NCI-H446 treated with DMSO at 0.1 percent for 48 hours (cell line): ENCODE data around the gene MARVELD1.
"Not testable (repeated sequence)": the region's sequence is repeated elsewhere in the genome, so short reads cannot be mapped to it uniquely, and the experiment has no call there.

Experiments used
- DNase-seq: peaks from one replicate; lab custom pipeline; 2025; lab: John Stamatoyannopoulos, UW

The MARVELD1 gene

DNA sequence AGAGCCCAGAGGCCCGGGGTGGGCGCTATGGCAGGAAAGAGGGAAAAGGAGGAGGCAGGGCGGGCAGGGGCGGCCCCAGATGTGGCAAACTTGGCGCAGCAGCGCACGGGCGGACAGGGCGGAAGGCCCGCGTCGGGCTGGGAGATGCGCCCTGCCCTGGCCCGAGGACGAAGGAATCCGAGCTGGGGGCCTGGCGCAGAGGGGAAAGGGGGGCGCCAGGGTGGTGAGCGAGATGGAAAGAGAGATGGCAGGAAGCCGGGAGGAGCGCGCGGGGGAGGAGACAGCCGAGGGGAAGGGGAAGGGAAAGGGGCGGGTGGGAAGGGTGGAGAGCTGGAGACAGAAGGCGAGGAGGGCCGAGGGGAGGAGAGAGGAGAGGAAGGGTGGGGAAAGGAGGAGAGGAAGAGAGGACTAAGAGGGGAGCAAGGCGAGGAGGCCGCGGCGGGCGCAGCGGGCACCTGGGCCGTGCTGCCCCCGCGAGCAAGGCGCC lies at the start of gene MARVELD1:
MARVELD1 (plus strand) TSS at position 392 of the 487 bp plus-strand sequence. CDS start 147 bp downstream, outside the sequence.
- no peak for DNase-seq

DNA sequence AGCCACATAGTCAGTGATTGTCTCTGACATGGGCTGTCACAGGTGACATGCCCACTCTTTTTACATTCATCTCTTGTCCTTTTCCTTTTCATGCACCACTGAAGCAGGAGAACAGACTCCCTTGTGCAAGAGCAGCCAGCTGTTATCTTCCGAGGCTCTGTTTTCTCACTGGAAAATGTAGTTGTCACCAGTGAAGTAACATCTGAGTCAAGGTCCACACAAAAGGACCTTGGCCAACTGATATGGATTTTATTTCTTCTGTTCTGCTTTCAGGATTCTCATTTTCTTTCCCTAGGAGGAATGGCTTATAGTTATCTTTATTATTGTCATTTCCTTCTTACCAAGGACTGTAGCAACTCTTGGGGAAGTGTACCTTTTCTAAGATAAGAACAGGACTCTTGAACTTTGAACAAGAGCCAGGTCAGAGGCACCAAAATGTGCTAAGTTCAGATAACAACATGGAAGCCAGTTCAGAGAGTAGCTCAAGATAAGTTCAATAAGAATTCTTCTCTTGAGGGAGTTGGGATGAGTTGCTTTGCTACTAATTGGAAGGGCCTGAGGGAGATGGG lies 49.2 kb upstream of the MARVELD1 start:
- DNase-seq: no peak

GRCh38 chr10:97666992-97667391 lies 46.5 kb upstream of the MARVELD1 start:
- no peak for DNase-seq

DNA sequence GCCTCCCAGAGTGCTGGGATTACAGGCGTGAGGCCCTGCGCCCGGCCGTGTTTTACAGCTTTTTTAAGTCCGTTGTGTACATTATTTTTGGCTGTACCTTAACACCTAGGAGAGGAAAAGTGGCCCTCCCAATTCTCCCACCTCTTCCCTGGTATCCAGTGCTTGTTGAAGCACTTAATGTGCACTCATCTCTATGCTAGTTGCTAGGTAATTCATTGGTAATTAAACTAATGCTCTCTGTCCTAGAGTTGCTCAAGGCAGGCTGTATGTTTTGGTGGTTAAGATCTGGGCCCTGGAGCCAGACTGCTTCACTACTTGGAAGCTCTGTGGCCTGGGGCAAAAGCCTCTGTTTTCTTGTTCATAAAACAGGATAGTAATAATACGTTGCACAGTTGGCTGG lies 46.1 kb upstream of the MARVELD1 start:
- DNase-seq: no peak

- no peak for DNase-seq
These were observed 44.0 kb upstream of the MARVELD1 start for GRCh38 chr10:97669571-97669970.

DNA sequence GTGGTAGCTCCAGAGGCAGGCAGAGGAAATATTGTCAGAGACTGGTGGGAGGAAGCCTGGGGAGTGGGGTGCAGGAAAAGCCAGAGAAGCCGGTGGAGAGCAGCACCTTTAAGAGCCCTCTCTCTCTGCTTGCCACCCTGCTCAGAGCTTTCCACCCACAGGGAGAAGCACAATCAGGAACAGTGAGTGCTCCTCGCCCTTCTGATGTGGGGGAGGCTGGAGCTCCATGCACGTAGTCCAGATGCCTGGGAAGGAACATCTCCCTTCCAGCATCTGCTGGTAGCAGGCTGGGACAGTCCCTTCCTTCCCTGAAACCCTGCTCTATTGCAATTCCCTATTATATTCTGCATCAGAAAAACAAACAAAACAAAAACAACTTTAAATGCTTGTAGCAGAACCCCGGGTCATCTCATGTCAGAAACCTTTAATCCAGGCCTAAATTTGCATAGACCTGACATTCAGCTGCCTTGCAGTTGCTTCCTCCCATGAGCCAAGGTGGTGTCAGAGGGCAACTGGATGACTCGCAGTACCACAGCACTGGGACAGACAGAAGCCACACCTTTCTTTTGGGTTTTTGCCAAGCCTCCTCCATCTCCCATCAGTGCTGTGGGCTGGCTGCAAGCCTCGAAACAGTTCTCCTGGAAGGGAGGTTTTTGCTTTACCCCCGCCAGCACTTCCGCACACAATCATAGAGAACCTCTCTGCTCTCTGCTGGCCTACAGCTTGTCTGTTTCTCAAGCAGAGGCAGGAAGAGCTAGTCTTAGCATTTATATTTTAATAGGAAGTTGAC lies 39.6 kb upstream of the MARVELD1 start:
- DNase-seq: no peak

DNA sequence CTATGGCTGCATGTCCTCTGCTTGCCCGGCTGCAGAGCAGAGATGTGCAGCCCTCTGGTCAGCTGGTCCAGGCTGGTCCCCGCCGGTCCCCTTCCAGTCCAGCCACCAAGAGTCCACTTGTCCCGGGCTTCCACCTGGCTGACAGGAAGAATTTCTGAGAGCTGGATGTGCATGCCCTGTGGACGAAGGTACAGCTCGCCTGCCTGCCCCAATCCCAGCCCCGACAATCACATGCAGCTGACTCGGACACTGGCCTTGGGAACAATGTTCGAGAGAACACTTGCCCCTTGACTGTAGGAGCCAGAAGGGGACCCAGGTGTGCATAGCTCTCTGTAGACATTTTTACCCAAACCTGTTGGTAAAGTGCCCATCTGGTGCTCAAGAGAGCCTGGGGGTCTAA lies 38.3 kb upstream of the MARVELD1 start:
- no peak for DNase-seq

DNA sequence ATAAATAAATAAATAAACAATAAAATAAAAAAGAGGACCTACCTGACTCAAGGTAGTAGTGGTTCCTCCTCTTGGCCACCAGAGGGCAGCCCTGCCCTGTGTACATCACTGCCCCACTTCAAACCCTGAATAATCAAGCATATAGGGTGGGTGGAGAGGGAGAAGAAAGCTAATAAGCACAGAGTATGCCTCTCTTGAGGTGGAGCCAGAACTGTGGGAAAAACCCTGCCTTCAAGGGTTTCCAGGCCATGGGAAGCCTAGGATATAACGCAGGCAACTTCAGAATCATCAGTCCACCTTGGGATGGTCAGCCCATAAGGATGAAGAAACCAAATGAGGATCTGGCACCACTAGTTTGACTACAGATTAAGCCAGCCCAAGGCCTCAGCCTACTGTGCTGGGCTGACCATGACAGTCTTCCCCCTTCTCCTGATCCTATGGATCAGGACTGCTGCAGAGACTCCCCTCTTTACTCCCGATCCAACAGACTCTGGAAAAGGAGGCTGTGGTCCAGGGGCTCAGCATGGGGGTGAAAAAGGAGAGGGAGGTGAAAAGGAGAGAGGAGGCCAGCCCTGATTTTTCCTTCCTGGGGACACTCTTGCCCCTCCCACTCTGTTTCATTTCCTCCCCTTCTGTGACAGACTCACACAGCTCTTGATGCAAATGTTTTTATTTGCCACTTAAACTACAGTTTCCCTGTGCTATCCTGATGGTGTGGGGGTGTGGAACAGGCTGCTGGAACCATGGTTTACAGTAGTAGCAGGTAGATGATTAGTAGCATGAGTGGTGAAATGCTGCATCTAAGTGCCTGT lies 36.6 kb upstream of the MARVELD1 start:
- no peak for DNase-seq

- no peak for DNase-seq
These were observed 33.9 kb upstream of the MARVELD1 start for GRCh38 chr10:97679594-97679993.

DNA sequence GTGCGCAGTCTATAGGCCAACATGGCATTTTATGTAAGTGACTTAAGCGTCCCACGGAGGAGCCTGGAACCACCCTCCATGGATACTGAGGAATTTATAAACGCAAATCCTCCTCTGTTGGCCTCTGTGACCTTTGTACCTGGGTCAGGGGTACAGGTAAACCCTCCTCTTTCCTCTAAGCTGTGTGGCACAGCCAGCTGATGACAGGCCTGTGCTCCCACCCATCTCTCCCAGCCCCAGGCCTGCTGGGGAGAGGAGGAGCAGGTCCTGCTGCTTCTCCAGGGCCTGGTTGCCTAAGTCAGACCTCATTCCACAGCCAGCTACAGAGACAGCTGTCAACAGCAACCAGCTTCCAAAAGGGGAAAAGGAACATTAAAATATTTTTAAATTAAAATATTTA lies 31.5 kb upstream of the MARVELD1 start:
- DNase-seq: no peak

DNA sequence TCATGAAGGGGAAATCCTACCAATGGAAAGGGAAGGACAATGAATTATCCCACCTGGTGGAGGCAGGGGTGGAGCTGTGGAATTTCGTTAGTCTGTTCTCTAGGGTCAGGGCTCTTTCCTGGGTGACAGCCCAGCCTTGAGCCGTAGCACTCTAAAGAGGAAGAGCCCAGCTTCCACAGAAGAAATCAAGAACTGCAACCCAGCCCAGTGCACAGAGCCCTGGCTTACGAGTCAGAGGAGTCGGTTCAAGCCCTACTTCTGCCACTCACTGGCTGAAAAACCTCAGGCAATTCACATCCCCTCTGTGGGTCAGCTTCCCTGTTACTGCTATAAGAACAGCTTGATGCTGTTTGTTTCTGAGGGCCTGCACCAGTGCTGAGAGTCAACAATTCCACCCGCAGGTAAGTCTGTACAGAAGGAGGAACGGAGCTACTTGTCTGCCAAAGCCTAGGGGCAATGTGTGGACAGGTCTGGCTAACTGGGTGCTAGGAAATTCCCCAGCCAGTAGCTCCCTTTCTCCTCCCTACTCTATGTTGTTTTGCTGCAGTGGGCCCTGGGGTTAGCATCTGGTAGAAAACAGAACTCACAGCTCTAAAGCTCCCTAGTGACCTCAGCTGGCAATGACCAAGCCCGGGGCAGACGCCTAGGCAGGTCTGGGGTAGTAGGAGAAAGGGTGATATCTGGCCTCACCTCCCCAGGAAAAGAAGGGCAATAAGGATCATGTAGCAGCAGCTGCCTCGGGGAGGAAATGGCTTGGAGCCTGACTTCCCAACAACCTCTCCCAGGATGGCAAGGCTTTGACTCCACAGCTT lies 29.8 kb upstream of the MARVELD1 start:
- DNase-seq: no peak

- DNase-seq: not testable (repeated sequence)
These were observed 29.2 kb upstream of the MARVELD1 start for GRCh38 chr10:97684368-97684713.

- no peak for DNase-seq
These were observed 28.6 kb upstream of the MARVELD1 start for GRCh38 chr10:97684866-97685394.

DNA sequence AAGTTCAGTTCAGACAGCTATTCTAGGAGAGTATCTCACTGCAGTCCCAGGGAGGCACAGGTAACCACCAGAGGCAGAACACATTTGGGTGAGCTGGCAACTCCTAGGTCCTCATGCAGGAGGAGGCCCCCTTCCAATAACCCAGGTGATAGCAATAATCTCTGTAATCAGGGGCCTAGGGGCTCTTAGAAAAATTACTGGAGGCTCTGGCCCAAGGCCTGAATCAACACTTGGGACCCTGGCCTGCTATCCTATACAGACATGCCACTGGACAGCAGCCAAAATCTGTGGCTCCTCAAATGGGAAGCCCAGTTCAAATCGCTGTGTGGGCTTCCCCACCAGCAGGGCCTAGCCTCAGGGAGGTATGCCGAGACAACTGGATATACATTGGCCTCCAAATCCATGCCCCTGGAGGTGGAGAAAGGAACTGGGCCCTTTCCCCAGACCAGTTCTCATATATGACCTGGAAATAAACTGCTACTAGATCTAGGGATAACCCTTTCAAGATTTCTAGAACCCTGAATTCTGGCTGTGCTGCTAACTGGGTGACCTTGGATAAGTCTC lies 28.1 kb upstream of the MARVELD1 start:
- DNase-seq: no peak

DNA sequence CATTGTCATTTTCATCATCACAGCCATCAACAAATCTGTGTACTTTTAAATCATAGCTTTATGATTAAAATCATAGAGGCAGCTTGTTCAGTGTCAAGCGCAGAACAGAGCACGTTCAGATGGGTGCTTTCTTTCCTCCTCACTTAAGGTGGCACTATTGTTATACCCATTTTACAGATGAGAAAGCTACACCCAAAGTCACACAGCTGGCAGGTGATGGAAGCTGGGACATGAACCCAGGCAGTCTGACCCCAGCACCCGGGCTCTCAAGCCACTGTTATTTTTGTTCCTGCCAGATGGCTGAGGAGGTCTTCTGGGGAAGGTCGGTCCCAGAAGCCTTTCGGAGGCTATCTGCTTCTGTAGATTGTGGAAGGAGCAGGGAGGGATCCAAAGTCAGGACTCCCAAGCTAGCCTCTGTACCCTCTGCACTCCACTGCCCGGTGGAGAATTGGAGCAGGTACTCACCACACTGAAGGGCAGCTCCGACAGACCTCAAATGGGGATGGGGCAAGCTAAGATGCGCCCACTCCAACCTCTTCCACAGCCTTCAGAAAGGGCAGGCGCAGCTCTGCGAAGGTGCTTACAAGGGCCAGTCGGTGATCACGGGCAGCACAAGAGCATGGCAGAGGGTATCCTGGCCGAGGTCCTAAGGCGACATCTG lies 27.1 kb upstream of the MARVELD1 start:
- DNase-seq: no peak

DNA sequence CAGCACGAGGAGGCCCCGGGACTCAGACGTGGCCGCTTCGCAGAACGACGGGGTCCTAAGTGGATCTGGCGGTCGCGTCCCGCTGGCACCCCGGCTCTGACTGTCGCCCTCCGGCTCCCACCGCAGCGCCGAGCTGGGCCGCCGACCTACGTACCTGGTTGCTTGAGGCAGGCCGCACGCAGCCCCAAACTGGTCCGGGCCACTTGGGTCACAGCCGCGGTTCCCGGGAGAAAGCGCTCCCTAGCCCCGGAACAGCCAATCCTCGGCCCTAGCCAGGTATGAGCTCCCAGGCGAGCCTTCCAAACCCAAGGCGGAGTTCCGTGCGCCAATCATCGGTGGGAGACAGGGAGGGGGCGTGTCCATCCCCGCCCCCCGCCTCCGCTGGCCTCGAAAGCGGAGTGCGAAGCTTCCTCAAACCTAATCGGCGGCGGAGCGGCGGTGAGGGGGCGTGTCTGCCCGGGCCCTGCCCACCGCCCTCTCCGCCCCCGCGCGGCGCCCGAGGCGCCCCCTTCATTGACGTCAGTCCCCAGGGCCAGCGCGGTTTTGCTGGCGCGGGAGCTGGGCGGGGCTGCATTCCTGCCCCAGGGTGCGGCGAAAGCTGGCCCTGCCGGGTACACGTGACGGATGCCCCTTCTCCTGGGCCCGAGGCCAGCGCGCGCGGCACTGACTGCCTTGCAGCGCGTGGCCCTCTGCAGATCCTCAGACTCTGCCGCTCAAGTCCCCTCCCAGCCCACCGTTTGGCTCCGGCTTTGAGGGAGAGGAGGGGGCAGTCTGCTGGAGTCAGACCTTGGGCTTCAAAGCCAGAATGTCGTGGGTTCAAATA lies 26.4 kb upstream of the MARVELD1 start, which contains the start of gene AVPI1:
AVPI1 (minus strand) TSS at position 280 of the 823 bp plus-strand sequence. CDS start 7,336 bp downstream, outside the sequence.
- peak; percentile 91 for DNase-seq

GRCh38 chr10:97687785-97688781 lies 25.4 kb upstream of the MARVELD1 start:
- no peak for DNase-seq

DNA sequence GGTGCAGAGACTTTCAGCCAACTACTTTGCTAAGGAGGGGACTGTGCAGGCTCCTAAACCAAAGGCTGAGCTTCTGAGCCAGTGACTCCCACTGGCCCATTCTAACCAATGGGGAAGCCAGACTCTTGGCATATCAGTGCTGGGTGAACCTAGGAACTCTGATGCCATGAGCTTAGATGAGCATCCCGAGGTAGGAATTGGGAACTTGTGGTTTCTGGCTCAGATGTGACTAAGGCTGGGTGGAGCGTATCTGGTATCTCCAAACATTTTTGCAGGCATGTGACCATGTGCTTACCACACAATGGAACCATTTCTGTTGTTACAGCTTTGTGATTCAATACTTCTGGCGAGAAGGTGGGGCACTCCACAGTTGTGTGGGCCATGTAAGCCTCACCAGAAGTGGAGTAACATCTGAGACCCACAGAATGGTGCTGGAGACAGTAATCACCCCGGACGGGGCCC lies 23.9 kb upstream of the MARVELD1 start:
- no peak for DNase-seq
